OCI-LY7 (cell line): Measurements from ENCODE around the gene PSENEN. TPM values are rescaled to one million over a fixed set of nuclear protein-coding genes. Genes with fewer than 3 reads are reported as not detected.

ENCODE experiments used
- BruUV-seq: library from RNA; stranded (reverse); fragments of 400-500 nt; replicated peaks from 2 replicates; lab custom pipeline; 2021; lab: Mats Ljungman, UMichigan
- CTCF ChIA-PET: fragments of 300-600 bp; sonication (Branson Sonifier 250); formaldehyde crosslinking; loops from one replicate; lab custom pipeline; 2022; ENCODE audit warnings: antibody characterized with exemption; ENCODE audit not compliant: unreplicated experiment; lab: Charles Lee
- POLR2A ChIA-PET: fragments of 300-600 bp; sonication (Branson Sonifier 250); formaldehyde crosslinking; loops from one replicate; lab custom pipeline; 2022; ENCODE audit warnings: antibody characterized with exemption; lab: Charles Lee
- DNase-seq: peaks from one replicate; pipeline ENCODE4 v3.0.0-alpha.2; 2015; ENCODE audit warnings: low spot score
- H2AFZ ChIP-seq: fragments of 200-600 bp; sonication (generic), shearing (Covaris generic); 2 replicates; pipeline ENCODE4 v1.6.1; 2014; ENCODE audit warnings: mild to moderate bottlenecking, antibody characterized with exemption, low read length, moderate library complexity
- H3K27ac ChIP-seq: fragments of 200-600 bp; sonication (generic); 2 replicates; pipeline ENCODE4 v1.5.1; 2014; ENCODE audit warnings: mixed run types, low read depth, mild to moderate bottlenecking, moderate library complexity, low read length, inconsistent platforms; ENCODE audit not compliant: poor library complexity, severe bottlenecking
- H3K36me3 ChIP-seq: fragments of 200-600 bp; sonication (generic); 2 replicates; pipeline ENCODE4 v1.6.1; 2014; ENCODE audit warnings: mild to moderate bottlenecking, antibody characterized with exemption, low read length, moderate library complexity, mixed read lengths; ENCODE audit not compliant: insufficient read depth
- H3K4me1 ChIP-seq: fragments of 200-600 bp; sonication (generic); 2 replicates; pipeline ENCODE4 v1.5.1; 2014; ENCODE audit warnings: mild to moderate bottlenecking, low read length; ENCODE audit not compliant: insufficient read depth, poor library complexity, severe bottlenecking
- H3K4me2 ChIP-seq: fragments of 200-600 bp; sonication (generic); 2 replicates; pipeline ENCODE4 v1.6.1; 2014; ENCODE audit warnings: mild to moderate bottlenecking, low read length
- H3K4me3 ChIP-seq: fragments of 200-600 bp; sonication (generic); 2 replicates; pipeline ENCODE4 v1.5.1; 2014; ENCODE audit warnings: mild to moderate bottlenecking, low read depth, low read length; ENCODE audit not compliant: poor library complexity, severe bottlenecking
- H3K79me2 ChIP-seq: fragments of 200-600 bp; sonication (generic); 2 replicates; pipeline ENCODE4 v1.6.1; 2016; ENCODE audit warnings: low read depth, mild to moderate bottlenecking, low read length, moderate library complexity, mixed read lengths; ENCODE audit not compliant: insufficient read depth
- H3K9me2 ChIP-seq: fragments of 200-600 bp; sonication (generic); 2 replicates; pipeline ENCODE4 v1.6.1; 2016; ENCODE audit warnings: mild to moderate bottlenecking, low read length, mixed read lengths; ENCODE audit not compliant: insufficient read depth
- H3K9me3 ChIP-seq: fragments of 200-600 bp; sonication (generic); 2 replicates; pipeline ENCODE4 v1.6.1; 2014; ENCODE audit warnings: mild to moderate bottlenecking, mixed run types, low read length, mixed read lengths
- H4K20me1 ChIP-seq: fragments of 200-600 bp; sonication (generic); 2 replicates; pipeline ENCODE4 v1.6.1; 2014; ENCODE audit warnings: mild to moderate bottlenecking, antibody characterized with exemption, low read length, moderate library complexity, mixed read lengths; ENCODE audit not compliant: insufficient read depth
- CTCF ChIP-seq: fragments of 200-600 bp; sonication (generic); conservative IDR thresholded peaks from 2 replicates; pipeline ENCODE4 v1.5.1; 2014; ENCODE audit warnings: mild to moderate bottlenecking, antibody characterized with exemption, low read length, moderate library complexity, mixed read lengths
- EZH2phosphoT487 ChIP-seq: fragments of 200-600 bp; sonication (generic); IDR thresholded peaks from 2 replicates; pipeline ENCODE4 v1.6.1; 2018; ENCODE audit warnings: low read depth, borderline replicate concordance, mild to moderate bottlenecking, mixed run types, antibody characterized with exemption, low read length, moderate library complexity, mixed read lengths
- intact Hi-C: fragments of 100-400 bp; cut with micrococcal nuclease; formaldehyde crosslinking; loops from one replicate; pipeline ENCODE4 v1.10.0; 2022; ENCODE audit not compliant: unreplicated experiment
- total RNA-seq, 2 experiments: library from RNA; depleted of rRNA in 1 of 2; stranded (reverse); fragments of >200 nt in 1 of 2; shearing (Covaris generic) in 1 of 2; gene quantifications; 2 replicates each; pipeline ENCODE4 v1.2.3, GENCODE V29; 2014 to 2022

PSENEN gene
- total RNA-seq, 2 experiments from 2014 or later = 25.7 to 51.0 TPM

DNA sequence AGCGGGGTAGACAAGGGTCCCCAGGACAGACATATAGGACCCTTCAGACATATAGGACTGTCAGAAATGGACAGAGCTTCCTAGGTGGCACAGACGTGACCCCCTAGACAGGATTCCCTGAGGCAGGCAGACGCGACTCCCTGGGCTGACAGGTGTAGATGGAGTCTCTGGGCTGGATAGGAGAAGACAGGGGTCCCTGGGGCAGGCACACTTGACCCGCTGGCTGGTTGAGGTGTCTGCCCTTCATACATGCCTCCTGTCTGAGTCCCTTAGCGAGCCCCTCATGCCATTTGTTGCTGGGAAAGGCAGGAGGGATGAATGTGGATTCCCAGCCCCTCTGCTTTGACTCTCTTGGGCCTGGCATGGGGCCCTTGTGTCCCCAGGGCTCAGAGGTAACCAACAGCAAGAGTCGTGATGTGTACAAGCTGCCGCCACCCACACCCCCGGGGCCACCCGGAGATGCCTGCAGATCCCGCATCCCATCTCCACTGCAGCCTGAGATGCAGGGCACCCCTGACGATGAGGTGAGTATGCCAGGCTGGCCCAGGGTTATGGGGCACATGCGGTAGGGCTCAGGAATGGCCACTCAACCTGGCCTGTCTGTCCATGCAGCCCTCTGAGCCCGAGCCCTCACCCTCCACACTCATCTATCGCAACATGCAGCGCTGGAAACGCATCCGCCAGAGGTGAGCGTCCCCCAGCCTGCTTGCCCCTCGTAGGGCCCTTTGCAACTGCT, 8.4 kb downstream of the PSENEN start:
- no peak overlapping the region for H3K4me3 ChIP-seq
- peaks cover 13% of the 10 kb centered on the region for H3K4me1 ChIP-seq
- H3K36me3 ChIP-seq = no peaks in the 10 kb centered on the region
- H3K9me3 ChIP-seq = no peaks in the 10 kb centered on the region
- DNase-seq = no peak
- no peaks in the 10 kb centered on the region for H4K20me1 ChIP-seq
- TF ChIP-seq CTCF (no peak), EZH2phosphoT487 (no peak)
- H3K27ac ChIP-seq = no peak overlapping the region
- no TSS peak for BruUV-seq
- H3K79me2 ChIP-seq = peaks cover 4% of the 10 kb centered on the region; the same call in 1 of the 2 replicates
- ChIA-PET CTCF (no interaction called here), POLR2A (interaction anchor here (0.7 kb wide), 1 partner anchor 1717 kb away, joined by 5 read pairs; no protein-coding TSS in a partner anchor)
- intact Hi-C loops = no loop called here
- no peak overlapping the region for H2AFZ ChIP-seq
- no peak overlapping the region for H3K4me2 ChIP-seq
- H3K9me2 ChIP-seq = no peaks in the 10 kb centered on the region

DNA sequence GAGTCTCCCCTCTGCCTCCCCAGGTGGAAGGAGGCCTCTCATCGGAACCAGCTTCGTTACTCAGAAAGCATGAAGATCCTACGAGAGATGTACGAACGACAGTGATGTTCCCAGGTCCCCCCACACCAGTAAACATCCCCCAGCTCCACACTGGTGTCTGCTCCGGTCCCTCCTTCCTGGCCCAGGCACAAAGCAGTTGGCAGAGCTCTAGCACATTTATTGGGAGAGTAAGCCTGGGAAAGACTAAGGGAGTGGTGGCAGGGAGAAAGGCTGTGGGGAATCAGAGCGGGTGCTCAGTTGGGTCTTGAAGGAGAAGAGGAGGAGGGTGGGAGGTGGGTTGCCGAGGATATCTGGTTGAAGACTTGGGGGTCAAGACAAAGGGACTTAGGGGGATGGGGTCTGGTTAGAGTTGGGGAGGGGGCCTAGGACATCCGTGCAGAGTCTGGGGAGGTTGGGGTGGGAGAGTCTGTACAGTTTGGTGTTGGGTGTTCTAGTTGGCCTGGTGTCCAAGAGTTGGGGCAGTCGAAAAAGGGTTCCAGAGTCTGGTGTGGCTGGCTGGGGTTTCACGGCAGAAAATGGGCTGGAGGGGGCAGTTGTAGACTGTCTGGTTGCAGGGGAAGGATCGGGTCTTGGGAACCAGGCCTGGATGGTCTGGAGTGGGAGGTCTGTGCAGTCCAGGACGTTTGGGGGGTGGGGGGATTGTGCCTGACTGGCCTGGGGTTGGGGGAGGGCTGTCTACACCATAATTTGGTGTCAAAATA, 9.1 kb downstream of the PSENEN start:
- Histone ChIP-seq H3K4me3 (no peak overlapping the region), H3K4me1 (peaks cover 16% of the 10 kb centered on the region), H3K9me3 (no peaks in the 10 kb centered on the region), H3K79me2 (peaks cover 12% of the 10 kb centered on the region; the same call in 1 of the 2 replicates), H3K27ac (no peak overlapping the region), H3K4me2 (no peak overlapping the region), H2AFZ (no peak overlapping the region), H4K20me1 (no peaks in the 10 kb centered on the region), H3K36me3 (peaks cover 5% of the 10 kb centered on the region; the same call in 1 of the 2 replicates), H3K9me2 (no peaks in the 10 kb centered on the region)
- BruUV-seq = no TSS peak
- ChIA-PET CTCF (no interaction called here), POLR2A (interaction anchor here (0.7 kb wide), 1 partner anchor 1718 kb away, joined by 5 read pairs; no protein-coding TSS in a partner anchor)
- no peak for TF ChIP-seq CTCF
- TF ChIP-seq EZH2phosphoT487 = no peak
- no peak for DNase-seq
- intact Hi-C loops = loop anchor here (5.0 kb wide), 2 partner anchors 37 to 148 kb away; partner anchors contain the start of genes HCST, KMT2B and NFKBID
